H1 (cell line): ENCODE data around the gene MLANA.

Source experiments
- BACH1 ChIP-seq: IDR thresholded peaks from 2 replicates; pipeline ENCODE4 v1.6.1; 2012; ENCODE audit warnings: low read length, improper control_type of control experiment
- CTCF ChIP-seq, 3 experiments: IDR thresholded peaks; 1 replicate in 2 of 3; 2 replicates in 1 of 3; pipeline versions ENCODE4 v1.5.1 to v1.6.1; 2011; ENCODE audit warnings: low read length in 3 of 3, mild to moderate bottlenecking in 3 of 3, inconsistent platforms in 2 of 3, low read depth in 1 of 3, moderate library complexity in 1 of 3; ENCODE audit not compliant: insufficient read depth in 1 of 3; ENCODE audit errors: control extremely low read depth in 1 of 3
- EZH2 ChIP-seq: fragments of 200-600 bp; sonication (generic); IDR thresholded peaks from 2 replicates; pipeline ENCODE4 v1.7.1; 2012; ENCODE audit warnings: low read depth, mild to moderate bottlenecking, moderate library complexity, low read length, inconsistent platforms; ENCODE audit not compliant: severe bottlenecking
- POLR2A ChIP-seq, 2 experiments: IDR thresholded peaks; 1 replicate in 1 of 2; 2 replicates in 1 of 2; pipeline ENCODE4 v1.6.1; 2011; ENCODE audit warnings: low read depth in 2 of 2, low read length in 2 of 2, mild to moderate bottlenecking in 2 of 2; ENCODE audit errors: control extremely low read depth in 1 of 2
- POLR2AphosphoS5 ChIP-seq: IDR thresholded peaks from 2 replicates; pipeline ENCODE4 v1.6.1; 2011; ENCODE audit warnings: low read depth, low read length
- RAD21 ChIP-seq, 2 experiments: IDR thresholded peaks in 1 of 2; conservative IDR thresholded peaks in 1 of 2; 2 replicates each; pipeline ENCODE4 v1.6.1; 2011; ENCODE audit warnings: low read depth in 2 of 2, low read length in 2 of 2, improper control_type of control experiment in 1 of 2, inconsistent platforms in 1 of 2, mild to moderate bottlenecking in 1 of 2, moderate library complexity in 1 of 2
- SIN3A ChIP-seq, 2 experiments: IDR thresholded peaks in 1 of 2; conservative IDR thresholded peaks in 1 of 2; 2 replicates each; pipeline ENCODE4 v1.6.1; 2011 to 2012; ENCODE audit warnings: low read length in 2 of 2, improper control_type of control experiment in 1 of 2, low read depth in 1 of 2, mild to moderate bottlenecking in 1 of 2
- TCF12 ChIP-seq: IDR thresholded peaks from 2 replicates; pipeline ENCODE4 v1.6.1; 2011; ENCODE audit warnings: low read depth, mild to moderate bottlenecking, low read length

GRCh38 chr9:5892456-5893133 lies 1.9 kb downstream of the MLANA start:
- TF ChIP-seq POLR2A (IDR thresholded peaks at IDR 0.05; ENCODE audit: control extremely low read depth in 1 of 2, low read depth in 2 of 2, low read length in 2 of 2) (no peak), TCF12 (no peak), EZH2 (no peak), CTCF (IDR thresholded peaks at IDR 0.05; ENCODE audit: control extremely low read depth in 1 of 3, insufficient read depth in 1 of 3, low read depth in 1 of 3, low read length in 3 of 3) (no peak), BACH1 (no peak), RAD21 (IDR thresholded peaks at IDR 0.05 in 1 of 2, conservative IDR thresholded peaks at IDR 0.05 in 1 of 2; ENCODE audit: low read depth in 2 of 2, low read length in 2 of 2) (no peak), SIN3A (conservative IDR thresholded peaks at IDR 0.05 in 1 of 2, IDR thresholded peaks at IDR 0.05 in 1 of 2; ENCODE audit: low read depth in 1 of 2, low read length in 2 of 2) (no peak), POLR2AphosphoS5 (no peak)
